Activated naive CD4-positive, alpha-beta T cell treated with anti-CD3 and anti-CD28 coated beads, Interleukin-2, amount 50 U/mL, for 16 hours (primary cell): Measurements from ENCODE around the gene CCDC183.
"Not testable (repeated sequence)": the region's sequence is repeated elsewhere in the genome, so short reads cannot be mapped to it uniquely, and the experiment has no call there.

Source experiments
- DNase-seq: peaks from one replicate; pipeline ENCODE4 v3.0.0-alpha.2; 2020

The CCDC183 gene

DNA sequence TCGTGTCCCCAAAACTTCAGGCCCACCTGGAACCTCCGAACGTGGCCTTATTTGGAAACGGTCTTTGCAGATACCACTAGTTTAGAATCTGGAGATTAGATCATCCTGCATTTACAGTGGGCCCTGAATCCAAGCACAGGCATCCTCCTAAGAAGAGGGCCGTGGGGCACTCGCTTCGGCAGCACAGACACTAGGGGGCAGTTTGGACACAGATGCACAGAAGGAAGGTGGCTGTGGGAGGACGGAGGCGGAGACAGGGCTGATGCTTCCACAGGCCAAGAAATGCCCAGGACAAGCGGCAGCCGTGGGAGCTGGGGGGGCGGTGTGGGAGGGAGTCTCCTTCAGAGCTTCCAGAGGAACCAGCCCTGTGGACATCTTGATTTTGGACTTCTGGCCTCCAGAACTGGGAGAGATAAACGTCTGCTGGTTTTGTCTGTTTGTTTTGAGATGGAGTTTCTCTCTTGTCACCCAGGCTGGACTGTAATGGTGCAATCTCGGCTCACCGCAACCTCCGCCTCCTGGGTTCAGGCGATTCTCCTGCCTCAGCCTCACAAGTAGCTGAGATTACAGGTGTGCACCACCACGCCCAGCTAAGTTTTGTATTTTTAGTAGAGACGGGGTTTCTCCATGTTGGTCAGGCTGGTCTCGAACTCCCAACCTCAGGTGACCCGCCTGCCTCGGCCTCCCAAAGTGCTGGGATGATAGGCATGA lies 35.1 kb upstream of the CCDC183 start:
- not testable (repeated sequence) for DNase-seq

DNA sequence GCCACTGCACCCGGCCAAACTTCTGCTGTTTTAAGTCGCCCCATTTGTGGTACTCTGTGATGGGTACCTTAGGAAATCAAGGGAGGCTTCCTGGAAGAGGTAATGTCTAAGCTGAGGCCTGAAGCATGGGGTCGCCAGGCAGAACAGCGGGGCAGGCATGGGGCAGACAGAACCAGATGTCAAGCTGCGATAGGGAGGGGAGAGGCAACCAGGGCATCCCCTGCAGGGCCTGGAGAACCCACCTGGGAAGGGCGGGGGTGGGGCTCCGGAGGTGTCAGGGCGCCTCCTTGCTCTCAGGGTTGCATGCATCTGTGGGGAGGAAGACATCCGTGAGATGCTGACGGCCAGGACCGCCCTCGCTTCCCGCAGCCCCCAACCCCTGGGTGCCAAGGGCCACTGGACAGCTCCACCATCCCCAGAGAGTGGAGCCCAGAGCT lies 34.6 kb upstream of the CCDC183 start:
- DNase-seq = no peak

DNA sequence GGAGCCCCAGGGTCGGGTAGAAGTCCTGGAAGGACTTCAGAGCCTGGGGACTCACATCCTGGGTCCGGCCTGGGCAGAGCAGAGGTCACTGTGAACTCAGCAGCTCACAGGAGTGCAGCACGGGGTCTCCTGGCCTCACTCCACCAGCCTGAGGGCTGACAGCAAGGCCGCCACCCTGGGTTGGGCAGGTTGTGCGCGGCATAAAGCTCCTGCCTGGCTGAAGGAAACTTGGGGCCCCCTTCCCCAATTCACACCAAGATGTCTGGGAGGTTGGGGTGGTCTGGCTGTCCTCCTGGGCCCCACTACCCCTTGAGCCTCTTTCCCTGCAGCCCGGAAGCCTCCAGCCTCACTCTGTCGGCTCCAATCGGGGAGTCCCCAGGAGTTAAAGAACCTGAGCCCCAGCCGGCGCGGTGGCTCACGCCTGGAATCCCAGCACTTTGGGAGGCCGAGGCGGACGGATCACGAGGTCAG lies 33.9 kb upstream of the CCDC183 start:
- DNase-seq = no peak

DNA sequence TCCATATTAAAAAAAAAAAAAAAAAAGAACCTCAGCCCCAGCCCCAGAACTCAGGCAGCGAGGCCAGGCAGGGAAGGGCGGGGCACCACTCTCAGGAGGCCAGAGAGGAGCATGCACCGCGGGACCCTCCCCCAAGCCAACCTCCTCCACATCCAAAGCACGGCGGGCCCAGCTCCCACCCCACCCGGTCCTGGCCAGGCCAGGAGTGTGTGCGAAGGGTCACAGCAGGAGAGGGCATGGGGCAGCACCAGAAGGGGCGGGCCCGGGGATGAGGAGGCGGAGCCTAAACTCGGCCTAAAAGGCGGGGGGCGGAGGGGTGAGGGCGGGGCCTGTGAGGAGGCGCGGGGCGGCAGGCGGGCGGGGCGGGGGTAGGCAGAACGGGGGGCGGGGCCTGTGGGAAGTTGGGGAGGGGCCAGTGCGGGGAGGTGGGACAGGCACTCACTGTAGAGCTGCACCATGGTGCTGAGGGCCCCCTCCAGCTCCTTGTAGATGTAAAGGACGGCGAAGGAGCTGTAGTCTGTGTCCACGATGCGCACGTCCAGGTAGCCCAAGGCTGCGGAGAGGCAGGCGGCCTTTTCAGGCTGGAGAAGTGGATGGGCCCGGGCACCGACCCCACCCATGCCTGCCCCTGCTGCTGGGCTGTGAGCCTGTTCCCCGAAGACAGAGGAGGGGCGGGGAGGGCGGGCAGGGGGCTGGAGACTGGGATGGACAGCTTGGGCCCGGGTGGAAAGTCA lies 33.1 kb upstream of the CCDC183 start:
- DNase-seq = peak; percentile 57

DNA sequence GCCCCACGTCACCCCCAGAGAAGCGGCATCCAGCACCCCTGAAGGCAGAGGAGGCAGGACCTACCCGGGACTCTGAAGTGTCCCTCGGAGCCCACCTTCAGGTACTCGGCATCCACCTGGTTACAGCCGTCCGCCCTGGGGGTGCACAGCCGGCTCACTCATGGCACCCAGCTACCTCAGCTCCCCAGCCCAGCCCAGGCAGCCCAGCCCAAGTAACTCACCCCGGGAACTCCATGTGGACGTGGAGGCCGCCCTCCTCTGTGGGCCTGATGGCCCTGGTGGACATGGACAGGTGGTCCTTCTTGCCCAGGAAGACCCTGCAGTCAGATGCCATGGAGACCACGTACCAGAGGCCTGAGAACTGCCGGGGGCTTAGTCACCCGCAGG lies 32.5 kb upstream of the CCDC183 start:
- DNase-seq = no peak

DNA sequence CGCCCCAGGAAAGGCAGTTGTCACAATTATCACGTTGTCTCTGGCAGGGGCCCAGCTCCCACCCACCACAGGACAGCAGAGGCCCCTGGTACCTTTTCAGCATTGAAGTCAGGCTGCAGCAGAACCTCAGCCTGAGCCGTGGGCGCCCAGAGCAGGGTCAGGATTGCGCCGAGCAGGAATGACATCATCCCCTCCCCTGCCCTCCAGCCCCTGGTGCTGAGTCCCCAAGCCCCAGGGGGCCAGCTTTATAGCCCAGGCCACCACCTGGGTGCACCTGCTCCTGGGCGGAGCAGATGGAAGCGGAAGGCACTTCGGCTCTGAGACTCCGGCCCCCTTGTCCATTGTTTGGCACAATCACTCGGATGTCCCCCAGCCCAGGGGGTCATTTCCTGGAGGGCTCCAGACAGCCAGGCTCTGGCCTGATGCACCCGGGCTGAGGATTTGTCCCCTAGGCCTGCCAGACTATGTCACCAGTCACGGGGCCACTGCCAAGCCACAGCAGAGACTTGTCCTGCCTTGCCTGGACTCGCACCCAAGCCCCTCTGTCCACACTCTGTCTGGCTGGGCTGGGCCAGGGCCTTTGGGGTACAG lies 31.7 kb upstream of the CCDC183 start, which contains the start of gene LCN15:
Gene LCN15, minus strand, starts transcription at position 218 of the 591 bp plus-strand sequence. Its CDS starts 30 bp downstream, at position 188.
- no peak for DNase-seq

DNA sequence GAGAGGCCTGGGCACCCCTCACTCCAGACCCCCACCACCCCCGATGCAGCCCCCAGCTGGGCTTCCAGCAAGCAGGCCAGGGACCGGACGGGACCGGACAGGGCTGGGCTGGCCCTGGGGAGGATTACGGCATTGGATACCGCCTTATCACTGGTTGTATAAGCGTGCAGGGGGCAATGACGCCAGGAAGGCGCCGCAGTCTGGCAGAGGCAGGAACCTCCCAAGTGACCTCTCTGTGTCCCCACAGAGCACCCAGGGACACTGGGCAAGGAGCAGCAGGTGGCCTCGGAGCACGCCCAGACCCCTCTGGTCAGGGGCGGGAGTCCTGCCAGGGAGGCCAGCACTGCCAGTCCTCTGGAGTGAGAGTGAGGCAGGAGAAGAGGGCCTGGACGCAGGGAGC lies 31.1 kb upstream of the CCDC183 start:
- DNase-seq = no peak

DNA sequence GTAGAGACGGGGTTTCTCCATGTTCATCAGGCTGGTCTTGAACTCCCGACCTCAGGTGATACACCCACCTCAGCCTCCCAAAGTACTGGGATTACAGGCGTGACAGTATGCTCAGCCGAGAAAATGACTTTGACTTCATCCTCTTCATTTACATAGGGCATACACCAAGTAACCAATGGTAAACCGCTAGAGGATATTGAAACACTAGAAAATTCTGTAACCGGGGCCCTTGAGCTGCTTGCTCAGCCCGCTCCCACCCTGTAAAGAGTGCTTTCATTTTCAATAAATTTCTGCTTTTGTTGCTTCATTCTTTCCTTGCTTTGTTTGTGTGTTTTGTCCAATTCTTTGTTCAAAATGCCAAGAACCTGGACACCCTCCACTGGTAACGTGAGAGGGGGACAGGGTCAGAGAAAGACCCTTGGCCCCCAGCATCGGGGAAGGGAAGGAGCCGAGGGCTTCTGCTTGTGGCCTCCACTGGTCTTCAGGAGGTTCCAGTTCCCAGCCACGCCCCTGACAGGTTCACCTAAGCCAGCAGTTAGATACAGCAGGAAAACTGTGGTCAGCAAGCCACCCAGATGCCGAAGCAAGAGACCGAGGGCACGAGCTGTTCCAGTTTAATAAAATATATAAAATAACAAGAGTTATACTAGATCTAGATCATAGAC lies 30.3 kb upstream of the CCDC183 start:
- not testable (repeated sequence) for DNase-seq

DNA sequence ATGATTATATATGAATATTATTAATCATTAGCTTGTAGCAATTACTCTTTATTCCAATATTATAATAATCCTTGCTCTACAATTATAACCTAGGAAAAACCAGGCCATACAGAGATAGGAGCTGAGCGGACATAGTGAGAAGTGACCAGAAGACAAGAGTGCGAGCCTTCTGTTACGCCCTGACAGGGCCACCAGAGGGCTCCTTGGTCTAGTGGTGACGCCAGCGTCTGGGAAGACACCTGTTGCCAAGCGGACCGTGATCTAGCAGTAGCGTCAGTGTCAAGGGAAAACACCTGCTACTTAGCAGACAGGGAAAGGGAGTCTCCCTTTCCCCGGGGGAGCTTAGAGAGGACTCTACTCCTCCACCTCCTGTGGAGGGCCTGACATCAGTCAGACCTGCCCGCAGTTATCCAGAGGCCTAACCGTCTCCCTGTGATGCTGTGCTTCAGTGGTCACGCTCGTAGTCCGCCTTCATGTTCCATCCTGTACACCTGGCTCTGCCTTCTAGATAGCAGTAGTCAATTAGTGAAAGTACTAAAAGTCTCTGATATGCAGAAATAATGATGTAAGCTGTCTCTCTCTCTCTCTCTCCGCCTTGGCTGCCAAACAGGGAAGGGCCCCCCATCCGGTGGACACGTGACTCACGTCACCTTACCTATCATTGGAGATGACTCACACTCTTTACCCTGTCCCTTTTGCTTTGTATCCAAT lies 29.6 kb upstream of the CCDC183 start:
- DNase-seq = not testable (repeated sequence)

DNA sequence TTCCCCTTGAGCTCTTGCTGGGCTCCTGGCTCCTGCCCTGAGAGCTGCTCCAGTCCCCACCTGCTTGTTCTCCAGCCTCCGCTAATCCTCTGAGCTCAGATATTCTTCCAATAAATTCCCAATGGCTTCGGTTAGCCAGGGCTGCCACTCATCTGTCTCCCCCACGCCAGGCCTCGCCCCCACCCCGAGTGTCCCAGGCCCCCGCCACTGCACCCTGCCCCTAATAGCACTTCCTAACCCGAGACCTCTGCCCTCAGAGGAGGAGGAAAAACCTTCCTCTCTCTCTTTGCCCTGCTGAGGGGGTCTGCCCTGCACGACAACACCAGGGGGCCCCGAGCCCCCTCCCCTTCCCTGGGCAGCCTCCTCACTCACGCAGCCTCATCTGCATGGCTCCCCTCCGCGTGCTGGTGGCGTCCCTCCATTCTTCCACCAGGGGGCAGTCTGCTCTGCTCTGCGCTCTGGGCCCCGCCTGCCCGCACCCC lies 26.4 kb upstream of the CCDC183 start:
- peak; percentile 64 for DNase-seq

DNA sequence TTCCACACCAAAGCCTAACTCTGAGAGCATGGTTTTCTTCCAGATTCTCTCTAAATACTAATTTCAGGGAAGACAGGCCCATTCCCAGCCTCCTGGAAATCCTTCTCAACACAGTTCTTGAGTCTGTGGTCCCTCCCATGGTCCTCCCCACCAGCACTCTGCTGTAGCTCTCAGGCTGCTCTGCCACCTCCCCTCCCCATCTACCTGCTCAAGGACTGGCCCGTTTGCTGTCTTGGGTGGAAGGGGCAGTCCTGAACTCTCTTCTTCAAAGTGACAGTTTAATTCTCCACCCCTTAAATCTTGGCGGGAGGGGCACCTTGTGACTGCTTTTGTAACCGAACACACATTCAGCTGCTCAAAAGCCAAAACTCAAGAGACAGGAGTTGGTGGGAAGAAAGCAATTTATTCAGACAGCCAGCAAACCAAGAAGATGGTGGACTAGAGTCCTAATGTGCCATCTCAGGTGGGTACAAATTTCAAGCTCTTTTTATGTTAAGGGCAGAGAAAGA lies 24.2 kb upstream of the CCDC183 start:
- no peak for DNase-seq

DNA sequence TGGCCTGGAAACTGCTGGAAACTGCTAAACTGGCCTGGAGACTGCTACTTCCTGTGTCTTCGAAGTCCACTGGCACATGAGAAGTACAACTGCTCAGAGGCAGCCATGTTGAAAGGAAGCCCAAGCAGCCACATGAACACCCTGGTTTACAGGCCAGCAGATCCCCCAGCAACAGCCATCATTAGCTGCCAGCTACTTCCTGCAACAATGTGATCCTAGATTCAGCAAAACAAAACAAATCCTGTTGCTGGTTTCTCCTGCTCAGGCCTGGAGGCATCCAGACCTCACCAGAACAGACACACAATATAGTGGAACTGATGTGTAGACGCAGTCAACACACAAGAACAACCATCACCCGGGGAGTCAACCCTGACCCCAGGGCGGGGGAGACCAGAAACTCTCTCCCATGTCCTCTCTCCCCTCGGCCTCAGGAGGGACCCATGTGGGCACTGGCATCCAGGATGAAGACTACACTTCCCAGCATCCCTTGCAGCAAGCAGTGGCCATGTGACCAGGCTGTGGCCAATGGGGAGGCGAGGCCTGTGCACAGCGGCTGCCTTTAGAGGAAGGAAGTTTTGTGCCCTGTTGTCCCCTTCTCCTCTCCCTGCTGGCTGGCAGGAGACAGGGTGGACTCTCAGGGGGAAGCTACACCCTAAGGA lies 22.6 kb upstream of the CCDC183 start:
- no peak for DNase-seq

DNA sequence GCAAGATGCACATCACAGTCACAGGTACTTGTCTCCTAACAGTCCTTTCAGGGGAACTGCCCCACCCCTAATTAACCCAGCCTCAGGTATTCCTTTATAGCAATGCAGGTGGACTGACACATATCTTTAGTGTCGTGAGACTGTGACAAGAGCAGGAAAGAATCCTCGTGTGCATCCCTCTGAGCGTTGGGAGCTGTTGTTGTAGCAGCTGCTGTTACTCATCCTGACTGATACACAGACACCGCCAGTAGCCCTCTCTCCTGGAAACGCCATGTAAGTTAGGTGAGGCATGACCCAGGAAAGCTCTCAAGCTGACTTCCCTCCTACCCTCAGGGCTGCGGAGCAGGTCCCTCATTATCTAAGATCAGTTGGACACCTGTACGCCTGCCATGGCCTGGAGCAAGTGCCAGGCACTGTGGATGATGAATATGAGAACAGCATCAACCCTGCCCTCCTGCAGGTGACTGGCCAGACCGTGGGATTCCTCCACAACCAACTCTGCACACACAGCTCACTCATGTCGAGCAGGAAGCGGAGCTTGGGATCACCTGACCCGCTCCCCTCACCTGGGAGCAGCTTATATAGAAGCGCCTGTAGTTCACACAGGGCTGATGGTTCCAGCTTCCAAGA lies 21.6 kb upstream of the CCDC183 start:
- no peak for DNase-seq

DNA sequence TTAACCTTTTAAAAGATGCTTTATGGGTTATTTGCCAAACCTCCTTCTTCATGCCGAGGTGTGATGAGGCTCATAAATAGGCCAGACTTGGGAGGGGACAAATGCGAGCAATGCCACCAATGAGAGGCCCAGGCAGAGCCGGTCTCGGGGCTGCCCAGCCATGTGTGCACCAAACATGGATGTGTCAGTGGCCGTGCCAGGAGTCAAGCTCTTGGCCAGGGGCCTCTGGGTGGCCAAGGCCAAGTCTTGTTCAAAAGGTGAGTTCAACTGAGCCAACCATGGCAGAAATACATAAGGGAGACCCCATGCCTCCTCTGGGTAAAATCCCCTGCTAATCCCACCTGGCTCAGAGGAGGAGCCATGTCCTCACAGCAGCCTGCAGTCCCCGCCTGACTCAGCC lies 20.9 kb upstream of the CCDC183 start:
- no peak for DNase-seq

DNA sequence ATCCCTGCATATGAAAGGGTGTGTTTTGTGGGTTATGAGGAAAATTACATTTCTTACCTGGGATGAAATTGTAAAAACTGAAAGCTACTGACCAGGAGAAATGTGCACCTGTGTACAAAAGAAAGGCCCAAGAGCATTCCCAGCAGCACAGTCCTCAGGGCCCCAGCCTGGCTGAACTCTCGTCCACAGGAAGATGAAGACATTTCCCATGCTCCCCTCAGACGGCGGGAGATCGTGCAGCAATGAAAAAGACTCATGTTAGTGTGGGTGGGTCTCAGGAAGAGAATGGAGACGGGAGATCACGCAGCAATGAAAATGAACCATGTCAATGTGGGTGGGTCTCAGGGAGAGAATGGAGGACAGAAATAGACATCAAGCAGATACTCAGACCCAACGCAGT lies 19.2 kb upstream of the CCDC183 start:
- DNase-seq = no peak

DNA sequence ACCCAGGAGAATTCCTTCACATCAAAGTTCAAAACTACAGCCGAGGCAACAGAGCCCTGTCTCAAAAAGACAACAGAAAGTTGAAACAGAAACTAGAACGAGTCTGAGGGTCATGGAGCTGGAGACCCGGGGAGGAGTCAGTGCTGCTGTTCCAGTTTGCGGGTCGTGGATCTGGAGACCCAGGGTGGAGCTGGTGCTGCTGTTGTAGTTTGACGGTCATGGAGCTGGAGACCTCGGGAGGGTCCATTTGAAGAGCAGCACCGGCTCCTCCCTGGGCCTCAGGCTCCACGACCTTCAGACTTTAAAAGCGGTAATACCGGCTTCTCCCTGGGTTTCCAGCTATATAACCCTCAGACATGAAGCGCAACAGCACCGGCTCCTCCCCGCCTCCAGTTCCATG lies 18.8 kb upstream of the CCDC183 start:
- DNase-seq = no peak

DNA sequence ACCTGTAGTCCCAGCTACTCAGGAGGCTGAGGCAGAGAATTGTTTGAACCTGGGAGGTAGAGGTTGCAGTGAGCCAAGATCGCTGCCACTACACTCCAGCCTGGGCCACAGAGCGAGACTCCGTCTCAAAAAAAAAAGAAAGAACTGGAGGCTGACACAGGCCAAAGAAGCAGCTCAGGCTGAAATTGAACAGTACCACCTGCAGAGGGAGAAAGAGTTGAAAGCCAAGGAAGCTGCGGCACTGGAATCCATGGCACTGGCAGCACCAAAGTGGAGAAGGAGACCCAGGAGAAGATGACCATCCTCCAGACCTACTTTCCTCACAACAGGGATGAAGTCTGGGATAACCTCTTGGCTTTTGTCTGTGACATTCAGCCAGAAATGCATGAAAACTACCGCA lies 16.3 kb upstream of the CCDC183 start:
- DNase-seq = no peak

DNA sequence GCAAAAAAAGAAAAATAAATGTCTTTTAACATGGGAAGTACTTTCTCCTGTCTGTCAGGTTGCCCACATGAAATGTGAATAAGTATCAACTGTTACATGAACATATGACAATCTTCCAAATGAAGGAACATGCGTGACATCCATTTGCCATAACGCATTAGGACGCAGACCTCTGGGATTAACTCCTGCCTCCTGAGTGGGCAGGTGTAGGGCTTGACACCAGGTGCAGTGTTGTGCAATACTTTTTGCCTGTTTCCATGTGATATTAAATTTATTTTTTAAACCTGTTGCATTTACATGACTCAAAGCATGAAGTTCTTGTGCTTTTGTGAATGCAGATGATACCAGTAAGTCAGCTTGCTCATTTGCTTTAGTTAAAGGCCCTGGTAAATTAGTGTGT lies 13.7 kb upstream of the CCDC183 start:
- no peak for DNase-seq

DNA sequence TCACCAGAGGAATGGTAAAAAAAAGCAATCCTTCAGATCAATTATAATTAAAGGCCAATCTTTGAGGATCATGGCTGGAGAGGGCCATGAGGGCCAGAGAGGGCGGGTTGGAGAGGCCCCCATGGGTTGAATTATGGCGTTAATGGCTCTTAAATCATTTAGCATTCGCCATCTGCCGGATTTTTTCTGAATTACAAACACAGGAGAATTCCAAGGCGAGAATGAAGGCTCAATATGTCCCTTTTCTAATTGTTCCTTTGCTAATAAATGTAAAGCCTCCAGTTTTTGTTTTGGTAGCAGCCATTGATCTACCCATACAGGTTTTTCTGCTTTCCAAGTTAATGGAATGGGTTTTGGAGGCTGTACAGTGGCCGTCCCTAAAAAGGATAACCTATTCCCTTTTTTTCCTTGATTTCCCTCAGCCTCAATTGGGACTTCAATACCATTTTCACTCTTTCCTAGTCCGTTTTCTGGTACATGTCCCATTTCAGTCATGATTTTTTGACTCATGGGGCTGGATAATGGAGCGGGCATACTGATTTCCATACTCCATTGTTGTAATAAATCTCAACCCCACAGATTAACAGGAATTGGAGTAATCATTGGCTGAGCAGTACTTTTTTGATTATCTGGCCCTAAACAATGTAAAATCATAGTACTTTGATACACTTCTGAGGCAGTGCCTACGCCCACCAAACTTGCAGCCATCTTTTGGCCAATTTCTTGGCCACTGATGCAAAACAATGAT lies 11.7 kb upstream of the CCDC183 start:
- no peak for DNase-seq

DNA sequence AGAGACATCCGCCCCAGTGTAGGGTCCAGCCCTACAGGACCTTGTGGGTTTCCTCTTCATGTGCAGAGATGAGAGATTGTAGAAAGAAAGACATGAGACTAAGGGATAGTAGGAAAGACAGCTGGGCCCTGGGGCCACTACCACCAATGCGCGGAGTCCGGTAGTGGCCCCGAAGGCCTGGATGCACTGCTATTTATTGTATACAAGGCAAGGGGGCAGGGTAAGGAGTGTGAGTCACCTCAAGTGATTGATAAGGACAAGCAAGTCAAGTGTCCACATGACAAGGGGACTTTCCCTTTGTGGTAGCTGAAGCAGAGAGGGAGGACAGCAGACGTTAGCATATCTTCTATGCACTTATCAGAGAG lies 11.2 kb upstream of the CCDC183 start:
- DNase-seq = no peak
